Loucy (cell line): ENCODE data around the gene LRFN4.

Experiments used
- CTCF ChIP-seq: fragments of 200-600 bp; sonication (generic); conservative IDR thresholded peaks from 2 replicates; pipeline ENCODE4 v1.5.1; 2014; ENCODE audit warnings: mild to moderate bottlenecking, antibody characterized with exemption, low read length
- EZH2phosphoT487 ChIP-seq: fragments of 200-600 bp; IDR thresholded peaks from 2 replicates; pipeline ENCODE4 v1.6.1; 2018; ENCODE audit warnings: antibody characterized with exemption, mild to moderate bottlenecking, moderate library complexity, borderline replicate concordance

- TF ChIP-seq CTCF, result no peak
- no peak for TF ChIP-seq EZH2phosphoT487
Observed at GRCh38 chr11:66879583-66879982, 22.7 kb downstream of the LRFN4 start.
